HepG2 (cell line): ENCODE measurements around the gene SP8. TPM values are rescaled to one million over a fixed set of nuclear protein-coding genes. Genes with fewer than 3 reads are reported as not detected.

Experiments used
- ATAC-seq: fragments of 200-7000 bp; cut with Tn5 transposase; 3 replicates; pipeline ENCODE4 v1.9.1; 2020; ENCODE audit warnings: mild to moderate bottlenecking, moderate library complexity
- BruUV-seq: library from RNA; stranded (reverse); fragments of 400-500 nt; replicated peaks from 2 replicates; lab custom pipeline; 2021; lab: Mats Ljungman, UMichigan
- CTCF ChIA-PET: fragments of 300-600 bp; formaldehyde crosslinking; extraction: SDS; loops from one replicate; lab custom pipeline; 2021; ENCODE audit warnings: low total read pairs, inconsistent platforms, low intra/inter-chr PET ratio; lab: Yijun Ruan, JAX
- POLR2A ChIA-PET: fragments of 350-600 bp; sonication (Branson Sonifier 250); formaldehyde crosslinking; loops from one replicate; lab custom pipeline; 2020; ENCODE audit warnings: antibody characterized with exemption, inconsistent platforms; lab: Yijun Ruan, JAX
- DNase-seq: peaks from one replicate; pipeline ENCODE4 v3.0.0-alpha.2; 2015; ENCODE audit warnings: low spot score
- FAIRE-seq: peaks from 3 replicates; lab custom pipeline; 2011; peaks lifted over from hg19 to GRCh38; lab: Jason Lieb, UNC
- H2AFZ ChIP-seq: one replicate; pipeline ENCODE4 v1.6.1; 2011; ENCODE audit warnings: low read length, inconsistent platforms
- H3K27ac ChIP-seq: fragments of 300-600 bp; 3 replicates; pipeline ENCODE4 v1.8.0; 2011; ENCODE audit warnings: mixed run types, mild to moderate bottlenecking, mixed read lengths, low read length, inconsistent platforms; ENCODE audit not compliant: insufficient read depth; ENCODE audit errors: extremely low read length
- H3K27me3 ChIP-seq, 2 experiments: fragments of 200-600 bp in 1 of 2; 2 replicates in 1 of 2; 3 replicates in 1 of 2; pipeline versions ENCODE4 v1.6.0 to v1.8.0; 2011; ENCODE audit warnings: low read length in 2 of 2, mild to moderate bottlenecking in 2 of 2, moderate library complexity in 2 of 2, inconsistent platforms in 1 of 2; ENCODE audit not compliant: insufficient read depth in 2 of 2, control insufficient read depth in 1 of 2
- H3K36me3 ChIP-seq, 2 experiments: fragments of 200-600 bp in 1 of 2; replicated peaks in 1 of 2; 2 replicates in 1 of 2; 3 replicates in 1 of 2; pipeline versions ENCODE4 v1.5.1 to v1.8.0; 2011; ENCODE audit warnings: low read length in 2 of 2, inconsistent platforms in 1 of 2; ENCODE audit not compliant: insufficient read depth in 2 of 2, control insufficient read depth in 1 of 2
- H3K4me1 ChIP-seq: 2 replicates; pipeline ENCODE4 v1.5.1; 2012; ENCODE audit warnings: low read length, inconsistent platforms; ENCODE audit not compliant: insufficient read depth
- H3K4me2 ChIP-seq: 2 replicates; pipeline ENCODE4 v1.6.0; 2011; ENCODE audit warnings: low read depth, low read length, inconsistent platforms
- H3K4me3 ChIP-seq, 3 experiments: fragments of 200-600 bp in 1 of 3; sonication (generic), shearing (Covaris generic) in 1 of 3; replicated peaks in 1 of 3; 2 replicates each; pipeline ENCODE4 v1.5.1; 2011 to 2016; ENCODE audit warnings: low read length in 3 of 3, inconsistent platforms in 2 of 3, low read depth in 2 of 3, mild to moderate bottlenecking in 2 of 3, control low read depth in 1 of 3, mixed read lengths in 1 of 3; ENCODE audit not compliant: insufficient read depth in 1 of 3
- H3K79me2 ChIP-seq: one replicate; pipeline ENCODE4 v1.6.1; 2011; ENCODE audit warnings: low read length, inconsistent platforms; ENCODE audit not compliant: insufficient read depth
- H3K9ac ChIP-seq: 2 replicates; pipeline ENCODE4 v1.6.0; 2011; ENCODE audit warnings: mild to moderate bottlenecking, low read depth, low read length, inconsistent platforms; ENCODE audit not compliant: insufficient read depth
- H3K9me3 ChIP-seq: 2 replicates; pipeline ENCODE4 v1.5.1; 2012; ENCODE audit warnings: mild to moderate bottlenecking, low read length
- H4K20me1 ChIP-seq: 2 replicates; pipeline ENCODE4 v1.6.0; 2011; ENCODE audit warnings: inconsistent platforms, mild to moderate bottlenecking, low read length, moderate library complexity; ENCODE audit not compliant: insufficient read depth
- CBX2 ChIP-seq, 2 experiments: fragments of 200-600 bp in 1 of 2; sonication (generic); formaldehyde crosslinking in 1 of 2; IDR thresholded peaks; 2 replicates each; pipeline versions ENCODE4 v1.7.0 to v1.8.1; 2018 to 2022; ENCODE audit warnings: low read depth in 2 of 2, low read length in 1 of 2, mild to moderate bottlenecking in 1 of 2, missing genetic modification reagents in 1 of 2
- EED ChIP-seq: sonication (generic); formaldehyde crosslinking; IDR thresholded peaks from 2 replicates; pipeline ENCODE4 v1.5.0; 2020; ENCODE audit warnings: mild to moderate bottlenecking, missing genetic modification reagents
- GABPB1 ChIP-seq: IDR thresholded peaks from 2 replicates; pipeline ENCODE4 v1.6.1; 2016; ENCODE audit warnings: mild to moderate bottlenecking, missing genetic modification reagents, moderate library complexity, missing compliant biosample characterization
- MEIS1 ChIP-seq: sonication (generic); formaldehyde crosslinking; IDR thresholded peaks from 2 replicates; pipeline ENCODE4 v1.9.0; 2021; ENCODE audit warnings: mild to moderate bottlenecking, missing genetic modification reagents, moderate library complexity, borderline replicate concordance
- ZNF777 ChIP-seq: sonication (generic); formaldehyde crosslinking; IDR thresholded peaks from 2 replicates; pipeline ENCODE4 v1.4.0; 2020; ENCODE audit warnings: missing genetic modification reagents
- WGBS: methylation state at CpG from one replicate; pipeline ENCODE4 v1.1.6; 2017; ENCODE audit warnings: low lambda C conversion rate; 5-methylcytosine and 5-hydroxymethylcytosine counted together
- in situ Hi-C: cut with HindIII; loops from 2 replicates; pipeline ENCODE4 v1.10.0; 2017; ENCODE audit warnings: low pct_unique_long_range_greater_than_20kb; ENCODE audit not compliant: extremely low pct_ligation_motif_present
- intact Hi-C: fragments of 100-400 bp; cut with micrococcal nuclease; formaldehyde crosslinking; loops from one replicate; pipeline ENCODE4 v1.10.0; 2022; ENCODE audit not compliant: unreplicated experiment
- polyA plus RNA-seq, 8 experiments: library from polyadenylated mRNA; depleted of rRNA in 3 of 8; stranded (reverse) in 7 of 8; unstranded in 1 of 8; fragments of >200 nt; fragmentation: Illumina TruSeq in 4 of 8; extraction: Trizol in 4 of 8; gene quantifications; 2 replicates each; pipeline versions ENCODE4 v1.2.1 to v1.2.3, GENCODE V29; 2011 to 2016; ENCODE audit warnings: low read depth in 4 of 8, missing spikeins in 1 of 8, mixed read lengths in 1 of 8; ENCODE audit not compliant: insufficient read depth in 1 of 8
- total RNA-seq, 5 experiments: library from RNA; depleted of rRNA; stranded (reverse); fragments of >200 nt; fragmentation: Illumina TruSeq; extraction: Trizol; gene quantifications; 2 replicates each; pipeline ENCODE4 v1.2.3, GENCODE V29; 2016; ENCODE audit warnings: low read depth in 1 of 5
- TF ChIP-seq, protein P1 (sequence below): sonication (generic); formaldehyde crosslinking; IDR thresholded peaks from 2 replicates; pipeline ENCODE4 v1.5.0; 2020; ENCODE audit warnings: mild to moderate bottlenecking, missing genetic modification reagents
- TF ChIP-seq, protein P2 (sequence below): sonication (generic); formaldehyde crosslinking; IDR thresholded peaks from 2 replicates; pipeline ENCODE4 v1.9.0; 2021; ENCODE audit warnings: missing genetic modification reagents, mild to moderate bottlenecking, borderline replicate concordance
- TF ChIP-seq, protein P3 (sequence below): sonication (generic); formaldehyde crosslinking; IDR thresholded peaks from 2 replicates; pipeline ENCODE4 v1.5.0; 2020; ENCODE audit warnings: mild to moderate bottlenecking, missing genetic modification reagents, borderline replicate concordance

The SP8 gene
- total and polyA plus RNA-seq, 2 of the 13 experiments (the other 11 are each of a cell fraction or from before 2014, with no cell fraction given): not detected

DNA sequence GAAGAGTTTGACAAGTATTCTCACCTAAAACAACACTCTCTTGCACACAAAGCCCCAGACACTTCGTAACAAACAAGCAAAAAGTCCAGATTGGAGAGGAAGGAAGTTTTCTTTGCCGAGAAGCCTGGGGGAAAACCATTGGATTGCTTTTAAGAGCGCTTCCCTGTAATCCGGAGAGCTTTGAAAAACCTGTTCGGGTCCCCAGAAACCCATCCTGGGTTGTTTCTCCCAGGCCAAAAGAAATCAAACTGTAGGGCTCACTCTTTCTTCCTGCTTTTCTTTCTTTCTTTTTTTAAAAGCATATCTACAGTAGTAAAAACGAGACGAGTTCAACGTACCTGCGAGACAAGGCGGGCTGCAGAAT is 655 bp downstream of the SP8 start:
- H3K9me3 ChIP-seq: no peaks in the 10 kb centered on the region
- H2AFZ ChIP-seq: no peak overlapping the region
- peak overlapping the region; percentile 47 to 68 (median 55); a peak in 5 of 6 replicates for H3K4me3 ChIP-seq
- H3K4me2 ChIP-seq: peak overlapping the region; percentile 93
- WGBS: 3% methylated on average over 10 of the region's 10 CpGs
- BruUV-seq: no TSS peak
- H3K4me1 ChIP-seq: peaks cover 21% of the 10 kb centered on the region
- ChIA-PET POLR2A (no interaction called here), CTCF (no interaction called here)
- in situ Hi-C loops: loop anchor here (25.0 kb wide), 1 partner anchor 726 kb away; no protein-coding TSS in a partner anchor
- H3K27ac ChIP-seq: no peak overlapping the region
- no peaks in the 10 kb centered on the region for H3K79me2 ChIP-seq
- intact Hi-C loops: loop anchor here (10.0 kb wide), 1 partner anchor 649 kb away; no protein-coding TSS in a partner anchor
- no peaks in the 10 kb centered on the region for H4K20me1 ChIP-seq
- no peak for FAIRE-seq
- H3K27me3 ChIP-seq: peaks cover 3 to 53% of the 10 kb centered on the region in 2 experiments
- no peak for DNase-seq
- ATAC-seq: no peak
- no peak overlapping the region for H3K9ac ChIP-seq
- peak; percentile 75 for TF ChIP-seq CBX2 (IDR thresholded peaks at IDR 0.05; ENCODE audit: low read depth, low read length)
- no peak for TF ChIP-seq CBX2 (CRISPR knock-in tag; IDR thresholded peaks at IDR 0.05; ENCODE audit: low read depth)
- no peak for TF ChIP-seq MEIS1 (CRISPR knock-in tag)
- TF ChIP-seq, all 625 proteins: peak for 1
- no peaks in the 10 kb centered on the region for H3K36me3 ChIP-seq

DNA sequence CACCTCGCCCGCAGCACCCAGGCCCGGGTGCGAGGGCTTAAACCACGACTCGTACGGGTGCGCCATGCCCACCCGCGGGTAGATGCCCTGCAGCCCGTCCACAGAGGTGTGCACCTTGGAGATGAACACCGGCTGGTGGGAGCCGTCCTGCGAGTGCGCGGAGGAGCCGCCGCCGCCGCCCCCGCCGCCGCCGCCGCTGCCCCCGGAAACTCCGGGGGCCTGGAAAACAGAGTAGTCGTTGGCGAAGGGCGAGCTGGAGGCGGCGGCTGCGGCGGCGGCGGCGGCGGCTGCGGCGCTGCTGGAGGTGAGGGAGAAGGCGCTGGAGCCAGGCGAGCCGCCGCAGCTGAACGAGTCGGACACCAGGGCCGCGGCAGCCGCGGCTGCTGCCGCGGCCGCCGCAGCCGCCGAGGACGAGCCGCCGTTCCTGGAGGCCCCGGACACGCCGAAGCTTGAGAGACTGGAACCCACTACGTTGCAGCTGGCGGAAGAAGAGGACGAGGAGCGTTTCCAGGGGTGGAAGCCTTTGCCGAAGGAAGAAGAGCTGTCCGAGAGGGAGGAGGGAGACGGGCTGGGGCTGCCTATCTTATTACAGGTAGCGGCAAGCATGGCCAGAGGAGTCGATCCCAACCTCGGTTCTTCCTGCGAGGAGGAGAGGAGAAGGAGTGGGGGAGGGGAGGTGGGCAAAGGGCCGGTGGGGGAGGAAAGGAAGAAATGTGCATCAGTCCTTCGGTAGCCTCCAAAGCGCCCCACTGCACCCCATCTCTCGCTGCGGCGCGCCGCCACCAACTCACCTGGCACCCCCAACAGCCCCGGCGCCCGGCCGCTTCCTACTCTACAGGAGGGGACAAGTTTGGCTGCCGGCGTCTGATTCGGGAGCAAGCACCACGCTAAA is 1.3 kb downstream of the SP8 start:
- Histone ChIP-seq H3K9ac (no peak overlapping the region), H3K4me2 (peak overlapping the region; percentile 93), H3K4me1 (peaks cover 21% of the 10 kb centered on the region), H3K9me3 (no peaks in the 10 kb centered on the region), H3K4me3 (peak overlapping the region; percentile 47 to 68 (median 55); a peak in 5 of 6 replicates), H4K20me1 (no peaks in the 10 kb centered on the region), H3K27me3 (peaks cover 3 to 47% of the 10 kb centered on the region in 2 experiments), H2AFZ (no peak overlapping the region), H3K79me2 (no peaks in the 10 kb centered on the region), H3K36me3 (no peaks in the 10 kb centered on the region), H3K27ac (no peak overlapping the region)
- in situ Hi-C loops: loop anchor here (25.0 kb wide), 1 partner anchor 727 kb away; no protein-coding TSS in a partner anchor
- DNase-seq: no peak
- 2% methylated on average over 22 of the region's 89 CpGs for WGBS
- no TSS peak for BruUV-seq
- ChIA-PET CTCF (no interaction called here), POLR2A (no interaction called here)
- FAIRE-seq: no peak
- peak; percentile 81 for ATAC-seq
- intact Hi-C loops: loop anchor here (10.0 kb wide), 1 partner anchor 649 kb away; no protein-coding TSS in a partner anchor
- TF ChIP-seq EED (CRISPR knock-in tag) (0 out of 2 replicates have a peak, but pooled peaks have one; percentile 28), GABPB1 (CRISPR knock-in tag) (peak; percentile 11; the same call in 1 of the 2 replicates), ZNF777 (peak; percentile 45)
- TF ChIP-seq, protein P1, sequence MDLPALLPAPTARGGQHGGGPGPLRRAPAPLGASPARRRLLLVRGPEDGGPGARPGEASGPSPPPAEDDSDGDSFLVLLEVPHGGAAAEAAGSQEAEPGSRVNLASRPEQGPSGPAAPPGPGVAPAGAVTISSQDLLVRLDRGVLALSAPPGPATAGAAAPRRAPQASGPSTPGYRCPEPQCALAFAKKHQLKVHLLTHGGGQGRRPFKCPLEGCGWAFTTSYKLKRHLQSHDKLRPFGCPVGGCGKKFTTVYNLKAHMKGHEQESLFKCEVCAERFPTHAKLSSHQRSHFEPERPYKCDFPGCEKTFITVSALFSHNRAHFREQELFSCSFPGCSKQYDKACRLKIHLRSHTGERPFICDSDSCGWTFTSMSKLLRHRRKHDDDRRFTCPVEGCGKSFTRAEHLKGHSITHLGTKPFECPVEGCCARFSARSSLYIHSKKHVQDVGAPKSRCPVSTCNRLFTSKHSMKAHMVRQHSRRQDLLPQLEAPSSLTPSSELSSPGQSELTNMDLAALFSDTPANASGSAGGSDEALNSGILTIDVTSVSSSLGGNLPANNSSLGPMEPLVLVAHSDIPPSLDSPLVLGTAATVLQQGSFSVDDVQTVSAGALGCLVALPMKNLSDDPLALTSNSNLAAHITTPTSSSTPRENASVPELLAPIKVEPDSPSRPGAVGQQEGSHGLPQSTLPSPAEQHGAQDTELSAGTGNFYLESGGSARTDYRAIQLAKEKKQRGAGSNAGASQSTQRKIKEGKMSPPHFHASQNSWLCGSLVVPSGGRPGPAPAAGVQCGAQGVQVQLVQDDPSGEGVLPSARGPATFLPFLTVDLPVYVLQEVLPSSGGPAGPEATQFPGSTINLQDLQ (CRISPR knock-in tag): no peak
- TF ChIP-seq, protein P2, sequence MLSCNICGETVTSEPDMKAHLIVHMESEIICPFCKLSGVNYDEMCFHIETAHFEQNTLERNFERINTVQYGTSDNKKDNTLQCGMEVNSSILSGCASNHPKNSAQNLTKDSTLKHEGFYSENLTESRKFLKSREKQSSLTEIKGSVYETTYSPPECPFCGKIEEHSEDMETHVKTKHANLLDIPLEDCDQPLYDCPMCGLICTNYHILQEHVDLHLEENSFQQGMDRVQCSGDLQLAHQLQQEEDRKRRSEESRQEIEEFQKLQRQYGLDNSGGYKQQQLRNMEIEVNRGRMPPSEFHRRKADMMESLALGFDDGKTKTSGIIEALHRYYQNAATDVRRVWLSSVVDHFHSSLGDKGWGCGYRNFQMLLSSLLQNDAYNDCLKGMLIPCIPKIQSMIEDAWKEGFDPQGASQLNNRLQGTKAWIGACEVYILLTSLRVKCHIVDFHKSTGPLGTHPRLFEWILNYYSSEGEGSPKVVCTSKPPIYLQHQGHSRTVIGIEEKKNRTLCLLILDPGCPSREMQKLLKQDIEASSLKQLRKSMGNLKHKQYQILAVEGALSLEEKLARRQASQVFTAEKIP (CRISPR knock-in tag): no peak
- TF ChIP-seq, protein P3, sequence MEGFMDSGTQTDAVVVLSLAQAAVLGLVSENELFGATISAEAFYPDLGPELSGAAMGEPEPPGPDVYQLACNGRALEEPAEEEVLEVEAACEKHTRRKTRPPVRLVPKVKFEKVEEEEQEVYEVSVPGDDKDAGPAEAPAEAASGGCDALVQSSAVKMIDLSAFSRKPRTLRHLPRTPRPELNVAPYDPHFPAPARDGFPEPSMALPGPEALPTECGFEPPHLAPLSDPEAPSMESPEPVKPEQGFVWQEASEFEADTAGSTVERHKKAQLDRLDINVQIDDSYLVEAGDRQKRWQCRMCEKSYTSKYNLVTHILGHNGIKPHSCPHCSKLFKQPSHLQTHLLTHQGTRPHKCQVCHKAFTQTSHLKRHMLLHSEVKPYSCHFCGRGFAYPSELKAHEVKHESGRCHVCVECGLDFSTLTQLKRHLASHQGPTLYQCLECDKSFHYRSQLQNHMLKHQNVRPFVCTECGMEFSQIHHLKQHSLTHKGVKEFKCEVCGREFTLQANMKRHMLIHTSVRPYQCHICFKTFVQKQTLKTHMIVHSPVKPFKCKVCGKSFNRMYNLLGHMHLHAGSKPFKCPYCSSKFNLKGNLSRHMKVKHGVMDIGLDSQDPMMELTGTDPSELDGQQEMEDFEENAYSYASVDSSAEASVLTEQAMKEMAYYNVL: no peak
